Measurements from ENCODE around the gene GNG8.

DNA sequence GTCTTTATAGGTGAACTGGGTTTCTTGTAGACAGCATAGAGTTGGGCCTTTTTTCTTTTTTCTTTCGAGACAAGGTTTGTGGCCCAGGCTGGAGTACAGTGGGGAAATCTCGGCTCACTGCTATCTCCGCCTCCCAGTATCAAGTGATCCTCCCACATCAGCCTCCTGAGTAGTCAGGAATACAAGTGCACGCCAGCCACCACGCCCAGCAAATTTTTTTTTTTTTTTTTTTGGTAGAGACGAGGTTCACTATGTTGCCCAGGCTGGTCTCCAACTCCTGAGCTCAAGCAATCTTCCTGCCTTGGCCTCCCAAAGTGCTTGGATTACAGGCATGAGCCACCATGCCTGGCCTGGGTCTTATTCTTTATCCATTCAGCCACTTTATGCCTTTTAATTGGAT, 40.0 kb downstream of the GNG8 start:
- no peak for TF ChIP-seq EZH2 (IDR thresholded peaks at IDR 0.05; ENCODE audit: low read length, missing control alignments)
- TF ChIP-seq, protein P1, sequence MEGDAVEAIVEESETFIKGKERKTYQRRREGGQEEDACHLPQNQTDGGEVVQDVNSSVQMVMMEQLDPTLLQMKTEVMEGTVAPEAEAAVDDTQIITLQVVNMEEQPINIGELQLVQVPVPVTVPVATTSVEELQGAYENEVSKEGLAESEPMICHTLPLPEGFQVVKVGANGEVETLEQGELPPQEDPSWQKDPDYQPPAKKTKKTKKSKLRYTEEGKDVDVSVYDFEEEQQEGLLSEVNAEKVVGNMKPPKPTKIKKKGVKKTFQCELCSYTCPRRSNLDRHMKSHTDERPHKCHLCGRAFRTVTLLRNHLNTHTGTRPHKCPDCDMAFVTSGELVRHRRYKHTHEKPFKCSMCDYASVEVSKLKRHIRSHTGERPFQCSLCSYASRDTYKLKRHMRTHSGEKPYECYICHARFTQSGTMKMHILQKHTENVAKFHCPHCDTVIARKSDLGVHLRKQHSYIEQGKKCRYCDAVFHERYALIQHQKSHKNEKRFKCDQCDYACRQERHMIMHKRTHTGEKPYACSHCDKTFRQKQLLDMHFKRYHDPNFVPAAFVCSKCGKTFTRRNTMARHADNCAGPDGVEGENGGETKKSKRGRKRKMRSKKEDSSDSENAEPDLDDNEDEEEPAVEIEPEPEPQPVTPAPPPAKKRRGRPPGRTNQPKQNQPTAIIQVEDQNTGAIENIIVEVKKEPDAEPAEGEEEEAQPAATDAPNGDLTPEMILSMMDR (conservative IDR thresholded peaks at IDR 0.05 in 1 of 2, IDR thresholded peaks at IDR 0.05 in 1 of 2; ENCODE audit: low read depth in 1 of 2, low read length in 2 of 2) = no peak

Measured in fibroblast of lung (primary cell).